DND-41 (cell line): Measurements from ENCODE around the gene ZNF518B.

ENCODE experiments used
- ATAC-seq: fragments of 200-7000 bp; cut with Tn5 transposase; 3 replicates; pipeline ENCODE4 v1.9.1; 2021; ENCODE audit warnings: low read depth; ENCODE audit not compliant: insufficient read depth
- DNase-seq: peaks from one replicate; pipeline ENCODE4 v3.0.0-alpha.2; 2020
- H2AFZ ChIP-seq: 2 replicates; pipeline ENCODE4 v1.6.0; 2012; ENCODE audit warnings: low read depth, low read length
- H3K27ac ChIP-seq: 2 replicates; pipeline ENCODE4 v1.5.1; 2012; ENCODE audit warnings: low read length, inconsistent platforms
- H3K27me3 ChIP-seq: fragments of 200-600 bp; sonication (generic); 2 replicates; pipeline ENCODE4 v1.6.0; 2012; ENCODE audit warnings: low read length, mild to moderate bottlenecking, inconsistent platforms; ENCODE audit not compliant: insufficient read depth, poor library complexity
- H3K36me3 ChIP-seq: 2 replicates; pipeline ENCODE4 v1.5.1; 2012; ENCODE audit warnings: low read length, inconsistent platforms; ENCODE audit not compliant: insufficient read depth
- H3K4me1 ChIP-seq: 2 replicates; pipeline ENCODE4 v1.5.1; 2012; ENCODE audit warnings: mild to moderate bottlenecking, low read length; ENCODE audit not compliant: insufficient read depth
- H3K4me2 ChIP-seq: 2 replicates; pipeline ENCODE4 v1.6.0; 2012; ENCODE audit warnings: mild to moderate bottlenecking, moderate library complexity, low read length, inconsistent platforms; ENCODE audit not compliant: insufficient read depth
- H3K4me3 ChIP-seq, 2 experiments: fragments of 200-600 bp in 1 of 2; shearing (Covaris generic) in 1 of 2; 2 replicates each; pipeline ENCODE4 v1.5.1; 2012 to 2016; ENCODE audit warnings: inconsistent platforms in 2 of 2, low read length in 2 of 2, mild to moderate bottlenecking in 2 of 2, low read depth in 1 of 2, moderate library complexity in 1 of 2
- H3K79me2 ChIP-seq: 2 replicates; pipeline ENCODE4 v1.6.0; 2012; ENCODE audit warnings: low read length, inconsistent platforms; ENCODE audit not compliant: insufficient read depth
- H3K9ac ChIP-seq: 2 replicates; pipeline ENCODE4 v1.6.0; 2012; ENCODE audit warnings: low read depth, mild to moderate bottlenecking, inconsistent platforms, low read length, moderate library complexity
- H3K9me3 ChIP-seq: 2 replicates; pipeline ENCODE4 v1.5.1; 2012; ENCODE audit warnings: low read length, moderate library complexity, mild to moderate bottlenecking, inconsistent platforms; ENCODE audit not compliant: insufficient read depth, severe bottlenecking
- H4K20me1 ChIP-seq: 2 replicates; pipeline ENCODE4 v1.6.0; 2012; ENCODE audit warnings: low read length; ENCODE audit not compliant: insufficient read depth
- CTCF ChIP-seq: IDR thresholded peaks from 2 replicates; pipeline ENCODE4 v1.5.1; 2012; ENCODE audit warnings: borderline replicate concordance, low read length, moderate library complexity, mild to moderate bottlenecking; ENCODE audit not compliant: poor library complexity, severe bottlenecking; ENCODE audit errors: extremely low read depth
- EZH2 ChIP-seq: IDR thresholded peaks from 3 replicates; pipeline ENCODE4 v1.6.1; 2012; ENCODE audit warnings: borderline replicate concordance, low read depth, mild to moderate bottlenecking, moderate library complexity, low read length, inconsistent platforms; ENCODE audit not compliant: severe bottlenecking

ZNF518B gene

GRCh38 chr4:10460313-10461047, 3.3 kb upstream of the ZNF518B start:
- Histone ChIP-seq H3K4me2 (no peak overlapping the region), H3K27ac (no peak overlapping the region), H3K9me3 (no peaks in the 10 kb centered on the region), H3K4me1 (no peaks in the 10 kb centered on the region), H3K36me3 (no peaks in the 10 kb centered on the region), H3K27me3 (no peaks in the 10 kb centered on the region), H3K79me2 (no peaks in the 10 kb centered on the region), H3K4me3 (no peak overlapping the region), H3K9ac (no peak overlapping the region), H2AFZ (no peak overlapping the region), H4K20me1 (no peaks in the 10 kb centered on the region)
- DNase-seq (no peak), ATAC-seq (no peak)
- TF ChIP-seq CTCF (no peak), EZH2 (no peak)

GRCh38 chr4:10459305-10459704, 2.1 kb upstream of the ZNF518B start:
- Histone ChIP-seq H3K4me3 (no peak overlapping the region), H3K4me1 (no peaks in the 10 kb centered on the region), H3K27me3 (no peaks in the 10 kb centered on the region), H3K36me3 (no peaks in the 10 kb centered on the region), H3K9me3 (no peaks in the 10 kb centered on the region), H3K9ac (no peak overlapping the region), H4K20me1 (no peaks in the 10 kb centered on the region), H3K4me2 (no peak overlapping the region), H3K27ac (no peak overlapping the region), H3K79me2 (no peaks in the 10 kb centered on the region), H2AFZ (no peak overlapping the region)
- ATAC-seq (no peak), DNase-seq (no peak)
- TF ChIP-seq EZH2 (no peak), CTCF (no peak)

GRCh38 chr4:10458177-10458576, 951 bp upstream of the ZNF518B start:
- H3K9ac ChIP-seq = no peak overlapping the region
- no peaks in the 10 kb centered on the region for H3K4me1 ChIP-seq
- H3K27me3 ChIP-seq = no peaks in the 10 kb centered on the region
- H3K4me2 ChIP-seq = no peak overlapping the region
- H3K36me3 ChIP-seq = no peaks in the 10 kb centered on the region
- H3K4me3 ChIP-seq = no peak overlapping the region
- H4K20me1 ChIP-seq = no peaks in the 10 kb centered on the region
- ATAC-seq = no peak
- no peaks in the 10 kb centered on the region for H3K79me2 ChIP-seq
- no peak for DNase-seq
- no peak overlapping the region for H2AFZ ChIP-seq
- TF ChIP-seq EZH2 = no peak
- H3K27ac ChIP-seq = no peak overlapping the region
- no peaks in the 10 kb centered on the region for H3K9me3 ChIP-seq

GRCh38 chr4:10456595-10457254, 501 bp downstream of the ZNF518B start:
- Histone ChIP-seq H3K36me3 (no peaks in the 10 kb centered on the region), H3K4me2 (no peak overlapping the region), H2AFZ (no peak overlapping the region), H3K9ac (no peak overlapping the region), H3K27ac (no peak overlapping the region), H3K27me3 (no peaks in the 10 kb centered on the region), H4K20me1 (no peaks in the 10 kb centered on the region), H3K4me3 (no peak overlapping the region), H3K4me1 (no peaks in the 10 kb centered on the region), H3K79me2 (no peaks in the 10 kb centered on the region), H3K9me3 (no peaks in the 10 kb centered on the region)
- DNase-seq (no peak), ATAC-seq (no peak)
- TF ChIP-seq CTCF (no peak), EZH2 (no peak)
